GM19452 (cell line): Measurements from ENCODE around the gene IFNA4.
"Not testable (repeated sequence)": the region's sequence is repeated elsewhere in the genome, so short reads cannot be mapped to it uniquely, and the experiment has no call there.

Experiments
- ATAC-seq: cut with Tn5 transposase; IDR thresholded peaks from one replicate; pipeline ENCODE4 v1.9.1; 2021; ENCODE audit not compliant: unreplicated experiment

Gene IFNA4

DNA sequence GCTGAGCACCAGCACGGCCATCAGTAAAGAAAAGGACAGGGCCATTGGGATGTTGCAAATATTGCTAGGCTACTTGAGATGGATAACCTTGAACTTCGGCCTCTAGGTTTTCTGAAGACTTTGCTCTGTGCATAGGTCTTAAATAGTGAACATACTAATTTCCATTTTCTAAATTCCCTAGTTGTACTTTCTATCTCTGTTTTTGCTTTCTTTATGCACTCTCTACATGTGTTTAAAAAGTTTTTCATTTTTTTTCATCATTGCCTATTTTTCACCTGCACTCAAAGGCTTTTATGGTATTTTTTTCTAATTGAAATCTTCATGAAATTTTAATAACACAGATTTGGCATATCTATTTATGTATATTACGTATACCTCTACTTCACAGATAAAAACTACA lies at the start of gene IFNA4:
Gene IFNA4, minus strand, starts transcription at position 101 of the 400 bp plus-strand sequence. Its CDS starts 56 bp downstream, at position 45.
- ATAC-seq, result not testable (repeated sequence)

DNA sequence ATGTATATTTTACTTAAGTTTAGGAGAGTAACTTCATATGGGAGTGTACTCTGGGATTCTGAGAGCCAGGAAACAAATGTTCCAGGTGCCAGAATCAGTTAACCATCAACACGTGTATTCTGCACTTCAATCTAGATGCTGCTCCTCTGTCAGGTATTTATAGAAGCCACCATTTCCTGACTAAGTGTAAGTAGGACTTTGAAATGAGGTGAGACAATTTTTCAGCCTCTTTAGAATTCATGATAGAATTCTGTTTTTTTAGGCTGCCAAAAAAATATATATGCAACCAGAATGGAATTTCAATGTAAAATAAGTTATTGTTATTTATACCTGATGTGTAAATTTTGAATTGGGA lies 49.0 kb upstream of the IFNA4 start:
- ATAC-seq, result peak; percentile 22

DNA sequence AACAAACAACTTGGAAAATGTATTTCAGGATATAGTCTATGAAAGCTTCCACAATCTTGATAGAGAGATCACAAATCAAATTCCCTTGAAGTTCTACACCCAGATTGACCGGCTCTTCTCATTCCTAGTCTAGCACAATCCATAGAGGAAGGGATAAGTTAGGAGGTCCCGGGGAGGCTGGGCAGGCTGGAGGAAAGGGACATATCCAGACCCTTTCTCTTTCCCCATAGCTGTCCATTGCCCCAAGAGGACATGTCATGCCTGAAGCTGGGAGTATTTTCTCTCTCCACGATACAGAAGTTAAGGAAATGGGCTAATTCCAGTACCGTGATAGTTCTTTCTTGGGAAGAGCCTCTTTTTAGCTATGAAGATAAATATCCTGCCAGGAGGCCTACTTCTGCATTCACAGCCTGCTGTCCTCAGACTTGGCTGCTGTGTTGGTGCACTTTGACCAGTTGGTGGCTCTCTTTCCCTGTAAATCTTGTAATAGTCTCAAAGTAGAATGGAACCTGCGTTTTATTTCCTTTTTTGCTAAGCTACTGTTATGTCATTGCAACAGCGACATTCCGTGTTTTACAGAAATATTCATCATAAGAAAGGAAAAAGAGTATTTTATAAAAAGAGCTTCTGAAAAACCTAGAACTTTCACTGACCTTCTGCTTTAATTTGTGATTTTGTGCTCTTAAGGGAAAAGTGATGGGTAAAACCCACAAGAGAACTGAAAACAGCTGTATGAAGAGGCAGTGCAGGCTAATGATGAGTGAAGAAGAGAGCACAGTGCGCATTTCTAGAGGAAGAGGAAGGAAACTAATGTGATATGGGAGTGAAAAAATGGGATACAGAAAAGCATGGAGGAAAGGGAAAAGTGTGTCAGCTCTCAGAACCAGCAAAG lies 48.3 kb upstream of the IFNA4 start:
- ATAC-seq, result peak; percentile 80

- ATAC-seq, result no peak
These were observed 46.8 kb upstream of the IFNA4 start for GRCh38 chr9:21234153-21234687.

GRCh38 chr9:21233258-21233657 lies 45.9 kb upstream of the IFNA4 start:
- no peak for ATAC-seq

- no peak for ATAC-seq
These were observed 40.7 kb upstream of the IFNA4 start, which contains the start of gene IFNA17 for GRCh38 chr9:21228122-21228521. Gene IFNA17, minus strand, starts transcription at chr9:21228222. Its CDS starts 49 bp downstream, at chr9:21228173.

- ATAC-seq, result not testable (repeated sequence)
These were observed 29.8 kb upstream of the IFNA4 start, which contains the start of gene IFNA16 for GRCh38 chr9:21217211-21217610. Gene IFNA16, minus strand, starts transcription at chr9:21217311. Its CDS starts 6 bp downstream, at chr9:21217305.

DNA sequence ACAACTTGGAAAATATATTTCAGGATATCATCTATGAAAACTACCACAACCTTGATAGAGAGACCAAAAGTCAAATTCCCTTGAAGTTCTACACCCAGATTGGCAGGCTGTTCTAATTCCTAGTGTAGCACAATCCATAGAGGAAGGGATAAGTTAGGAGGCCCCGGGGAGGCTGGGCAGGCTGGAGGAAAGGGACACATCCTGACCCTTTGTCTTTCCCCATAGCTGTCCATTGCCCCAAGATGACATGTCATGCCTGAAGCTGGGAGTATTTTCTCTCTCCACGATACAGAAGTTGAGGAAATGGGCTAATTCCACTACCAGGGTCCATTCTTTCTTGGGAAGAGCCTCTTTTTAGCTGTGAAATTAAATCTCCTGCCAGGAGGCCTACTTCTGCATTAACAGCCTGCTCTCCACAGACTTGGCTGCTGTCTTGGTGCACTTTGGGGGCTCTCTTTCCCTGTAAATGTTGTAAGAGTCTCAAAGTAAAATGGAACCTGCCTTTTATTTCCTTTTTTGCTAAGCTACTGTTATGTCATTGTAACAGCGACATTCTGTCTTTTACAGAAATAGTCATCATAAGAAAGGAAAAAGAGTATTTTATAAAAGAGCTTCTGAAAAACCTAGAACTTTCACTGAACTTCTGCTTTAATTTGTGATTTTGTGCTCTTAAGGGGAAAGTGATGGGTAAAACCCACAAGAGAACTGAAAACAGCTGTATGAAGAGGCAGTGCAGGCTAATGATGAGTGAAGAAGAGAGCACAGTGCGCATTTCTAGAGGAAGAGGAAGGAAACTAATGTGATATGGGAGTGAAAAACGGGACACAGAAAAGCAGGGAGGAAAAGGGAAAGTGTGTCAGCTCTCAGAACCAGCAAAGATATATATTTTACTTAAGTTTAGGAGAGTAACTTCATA lies 26.3 kb upstream of the IFNA4 start:
- ATAC-seq, result peak; percentile 71

DNA sequence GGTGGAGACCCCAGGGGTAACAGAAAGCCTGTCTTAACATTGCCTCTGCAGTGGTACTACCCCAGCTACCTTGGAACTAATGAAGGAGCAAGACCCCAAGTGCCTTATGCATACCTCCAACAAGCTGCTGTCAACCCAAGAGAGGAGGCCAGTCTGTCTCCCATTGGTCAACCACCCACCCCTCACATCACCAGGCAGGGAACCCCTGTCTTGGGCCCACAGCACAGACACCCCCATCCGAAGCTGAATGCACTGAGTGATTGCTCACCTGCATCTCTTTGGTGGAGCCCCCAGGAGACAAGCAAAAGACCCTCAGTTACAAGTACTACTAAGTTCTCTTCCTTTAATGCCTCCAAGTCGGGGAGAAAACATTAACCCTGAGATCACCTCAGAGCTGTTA lies 24.8 kb upstream of the IFNA4 start:
- ATAC-seq, result not testable (repeated sequence)

GRCh38 chr9:21210782-21211181 lies 23.4 kb upstream of the IFNA4 start:
- not testable (repeated sequence) for ATAC-seq

DNA sequence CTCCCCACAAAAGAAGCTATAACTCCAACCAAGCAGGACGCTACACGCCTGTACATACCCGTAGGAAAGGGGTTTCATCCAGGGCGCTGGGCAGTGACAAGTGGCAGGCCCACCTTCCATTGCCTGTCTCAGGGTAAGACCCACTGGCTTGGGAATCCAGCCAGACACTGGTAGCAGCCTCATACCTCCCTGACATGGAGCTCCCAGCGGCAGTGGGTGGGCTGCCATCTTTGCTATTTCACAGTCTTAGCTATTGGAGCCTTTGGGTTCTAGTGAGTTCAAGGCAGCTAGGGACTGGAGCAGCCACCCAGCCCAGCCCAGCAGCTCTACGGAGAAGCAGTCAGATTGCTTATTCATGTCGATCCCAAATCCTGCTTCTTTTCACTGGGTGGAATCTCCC lies 22.9 kb upstream of the IFNA4 start:
- ATAC-seq, result no peak

GRCh38 chr9:21207043-21207442 lies 19.7 kb upstream of the IFNA4 start, which contains the start of gene IFNA10:
Gene IFNA10, minus strand, starts transcription at chr9:21207143. Its CDS starts 46 bp downstream, at chr9:21207097.
- ATAC-seq, result not testable (repeated sequence)

- no peak for ATAC-seq
These were observed 17.8 kb upstream of the IFNA4 start for GRCh38 chr9:21205204-21205603.

GRCh38 chr9:21202105-21202504 lies 14.7 kb upstream of the IFNA4 start, which contains the start of gene IFNA7:
Gene IFNA7, minus strand, starts transcription at chr9:21202205. Its CDS starts 40 bp downstream, at chr9:21202165.
- ATAC-seq, result not testable (repeated sequence)

GRCh38 chr9:21194867-21195776 lies 7.7 kb upstream of the IFNA4 start:
- ATAC-seq, result peak; percentile 98

DNA sequence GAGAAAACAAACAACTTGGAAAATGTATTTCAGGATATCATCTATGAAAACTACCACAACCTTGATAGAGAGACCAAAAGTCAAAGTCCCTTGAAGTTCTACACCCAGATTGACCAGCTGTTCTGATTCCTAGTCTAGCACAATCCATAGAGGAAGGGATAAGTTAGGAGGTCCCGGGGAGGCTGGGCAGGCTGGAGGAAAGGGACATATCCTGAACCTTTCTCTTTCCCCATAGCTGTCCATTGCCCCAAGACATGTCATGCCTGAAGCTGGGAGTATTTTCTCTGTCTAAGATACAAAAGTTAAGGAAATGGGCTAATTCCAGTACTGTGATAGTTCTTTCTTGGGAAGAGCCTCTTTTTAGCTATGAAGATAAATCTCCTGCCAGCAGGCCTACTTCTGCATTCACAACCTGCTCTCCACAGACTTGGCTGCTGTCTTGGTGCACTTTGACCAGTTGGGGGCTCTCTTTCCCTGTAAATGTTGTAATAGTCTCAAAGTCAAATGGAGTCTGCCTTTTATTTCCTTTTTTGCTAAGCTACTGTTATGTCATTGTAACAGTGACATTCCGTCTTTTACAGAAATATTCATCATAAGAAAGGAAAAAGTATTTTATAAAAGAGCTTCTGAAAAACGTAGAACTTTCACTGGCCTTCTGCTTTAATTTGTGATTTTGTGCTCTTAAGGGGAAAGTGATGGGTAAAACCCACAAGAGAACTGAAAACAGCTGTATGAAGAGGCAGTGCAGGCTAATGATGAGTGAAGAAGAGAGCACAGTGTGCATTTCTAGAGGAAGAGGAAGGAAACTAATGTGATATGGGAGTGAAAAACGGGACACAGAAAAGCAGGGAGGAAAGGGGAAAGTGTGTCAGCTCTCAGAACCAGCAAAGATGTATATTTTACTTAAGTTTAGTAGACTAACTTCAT lies 4.3 kb downstream of the IFNA4 start:
- peak; percentile 96 for ATAC-seq

GRCh38 chr9:21174671-21175070 lies 12.7 kb downstream of the IFNA4 start:
- no peak for ATAC-seq

DNA sequence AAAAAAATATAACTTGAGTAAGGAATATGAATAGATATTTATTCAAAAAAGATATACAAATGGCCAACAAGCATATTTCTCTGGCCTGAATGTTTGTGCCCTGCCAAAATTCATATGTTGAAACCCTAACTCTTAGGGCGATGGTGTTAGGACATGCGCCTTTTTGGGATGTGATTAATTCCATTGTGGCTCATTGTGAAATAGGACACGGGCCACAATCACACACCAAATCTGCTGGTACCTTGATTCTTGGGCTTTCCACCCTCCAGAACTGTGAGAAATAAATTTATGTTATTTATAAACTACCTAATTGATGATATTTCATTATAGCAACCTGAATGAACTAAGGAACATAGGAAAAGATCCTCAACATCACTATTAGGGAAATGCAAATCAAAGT lies 15.2 kb downstream of the IFNA4 start:
- no peak for ATAC-seq

DNA sequence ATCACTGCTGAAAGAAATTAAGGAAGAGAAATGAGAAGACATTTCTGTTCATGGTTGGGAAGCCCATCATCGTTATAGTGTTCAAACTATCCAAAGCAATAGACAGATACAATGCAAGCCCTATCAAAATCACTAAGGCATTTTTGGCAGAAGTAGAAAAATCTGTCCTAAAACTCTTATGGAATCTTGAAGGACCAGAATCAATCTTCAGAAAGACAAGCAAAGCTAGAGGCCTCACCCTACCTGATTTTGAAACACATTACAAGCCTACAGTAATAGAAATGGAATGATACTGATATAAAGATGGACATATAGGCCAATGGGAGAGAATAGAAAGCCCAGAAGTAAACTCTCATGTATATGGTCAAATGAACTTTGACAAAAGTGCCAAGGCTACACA lies 16.0 kb downstream of the IFNA4 start:
- ATAC-seq, result no peak
